Measurements from ENCODE around the gene GMPPA.

The GMPPA gene

DNA sequence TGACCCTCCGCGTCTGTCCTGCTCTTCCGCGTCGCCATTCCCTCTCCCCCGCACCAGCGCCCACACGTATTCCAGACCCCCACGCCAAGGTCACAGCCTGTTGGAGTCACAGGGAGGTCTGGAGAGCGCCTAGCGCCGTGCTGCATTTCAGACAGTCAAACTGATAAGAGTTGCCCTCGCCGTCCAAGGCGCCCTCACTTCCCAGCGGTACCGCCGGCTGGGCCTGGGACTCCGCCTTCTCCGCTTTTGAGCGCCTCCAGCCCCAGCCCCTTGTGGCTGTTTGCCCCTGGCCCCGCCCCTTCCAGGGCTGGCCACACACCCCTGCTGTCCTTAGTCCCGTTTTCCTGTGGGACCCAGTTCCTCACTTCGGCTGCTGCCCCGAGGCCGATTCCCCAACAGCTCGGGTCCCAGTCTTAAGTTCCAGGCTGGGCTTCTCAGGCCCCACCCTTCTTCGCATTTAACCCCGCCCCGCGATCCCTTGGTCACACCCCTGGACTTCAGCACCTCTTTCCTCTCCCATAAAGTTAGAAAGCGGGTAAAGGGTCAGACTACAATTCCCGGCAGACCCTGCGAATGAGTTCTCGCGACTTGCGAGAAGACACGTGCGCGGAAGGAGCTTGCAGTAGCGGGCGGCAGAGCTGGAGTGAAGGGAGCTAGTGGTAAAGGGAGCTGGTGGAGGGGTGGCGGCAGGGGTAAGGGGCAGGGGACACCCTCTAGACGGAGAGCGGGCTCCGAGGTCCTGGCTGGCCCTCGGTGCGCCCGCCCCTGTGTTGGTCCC, at the start of gene GMPPA:
Gene GMPPA (plus strand): TSS at position 612 of the 778 bp plus-strand sequence. CDS start 1,085 bp downstream, outside the sequence.
- DNase-seq, result peak; percentile 89

DNA sequence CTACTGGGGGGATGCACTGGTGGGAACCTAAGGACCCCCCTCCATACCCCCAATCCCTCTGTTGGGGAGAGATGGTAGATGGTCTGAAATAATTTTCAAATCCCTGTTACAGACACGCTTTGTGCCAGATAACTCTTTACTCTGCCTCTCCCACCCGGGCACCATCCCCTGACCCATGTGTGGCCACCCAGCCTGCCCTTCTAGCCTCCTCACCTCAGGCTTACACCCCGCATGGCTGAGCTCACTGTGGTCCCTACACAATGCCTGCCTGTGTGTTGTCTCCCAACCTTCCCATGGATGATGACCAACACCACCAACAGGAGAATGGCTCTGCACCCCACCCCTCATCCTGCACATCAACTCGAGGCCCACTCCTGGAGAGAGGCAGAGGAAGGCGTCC, 49.1 kb upstream of the GMPPA start:
- DNase-seq, result no peak

DNA sequence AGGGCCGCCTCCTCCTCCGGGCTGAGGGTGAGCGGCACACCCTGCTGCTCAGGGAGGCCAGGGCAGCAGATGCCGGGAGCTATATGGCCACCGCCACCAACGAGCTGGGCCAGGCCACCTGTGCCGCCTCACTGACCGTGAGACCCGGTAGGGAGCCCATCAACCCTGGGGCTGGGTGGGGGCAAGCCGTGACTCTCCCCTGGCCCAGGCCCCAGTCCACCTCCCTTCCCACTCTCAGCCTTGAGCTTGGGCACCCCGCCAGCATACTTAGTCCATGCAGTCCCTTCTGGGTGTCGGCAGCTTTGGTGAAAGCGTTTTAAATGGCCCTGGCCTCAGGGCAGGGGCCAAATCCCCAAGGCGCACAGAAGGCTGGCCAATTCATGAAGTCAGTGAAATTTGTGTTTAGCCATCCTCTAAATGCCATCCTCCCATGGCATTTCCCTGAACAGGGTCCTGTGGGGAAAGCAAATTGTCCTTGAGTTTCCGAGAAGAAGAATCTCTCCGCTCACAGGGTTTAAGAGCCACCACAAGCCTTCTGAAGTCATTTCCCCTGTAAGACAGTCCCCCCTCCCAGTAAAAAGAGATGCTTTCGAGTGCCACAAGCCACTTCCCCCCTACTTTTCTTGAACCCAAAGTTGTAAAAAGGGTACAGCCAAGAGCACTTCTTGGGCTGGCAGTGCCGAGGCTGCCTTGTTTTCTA, 46.9 kb upstream of the GMPPA start:
- no peak for DNase-seq

DNA sequence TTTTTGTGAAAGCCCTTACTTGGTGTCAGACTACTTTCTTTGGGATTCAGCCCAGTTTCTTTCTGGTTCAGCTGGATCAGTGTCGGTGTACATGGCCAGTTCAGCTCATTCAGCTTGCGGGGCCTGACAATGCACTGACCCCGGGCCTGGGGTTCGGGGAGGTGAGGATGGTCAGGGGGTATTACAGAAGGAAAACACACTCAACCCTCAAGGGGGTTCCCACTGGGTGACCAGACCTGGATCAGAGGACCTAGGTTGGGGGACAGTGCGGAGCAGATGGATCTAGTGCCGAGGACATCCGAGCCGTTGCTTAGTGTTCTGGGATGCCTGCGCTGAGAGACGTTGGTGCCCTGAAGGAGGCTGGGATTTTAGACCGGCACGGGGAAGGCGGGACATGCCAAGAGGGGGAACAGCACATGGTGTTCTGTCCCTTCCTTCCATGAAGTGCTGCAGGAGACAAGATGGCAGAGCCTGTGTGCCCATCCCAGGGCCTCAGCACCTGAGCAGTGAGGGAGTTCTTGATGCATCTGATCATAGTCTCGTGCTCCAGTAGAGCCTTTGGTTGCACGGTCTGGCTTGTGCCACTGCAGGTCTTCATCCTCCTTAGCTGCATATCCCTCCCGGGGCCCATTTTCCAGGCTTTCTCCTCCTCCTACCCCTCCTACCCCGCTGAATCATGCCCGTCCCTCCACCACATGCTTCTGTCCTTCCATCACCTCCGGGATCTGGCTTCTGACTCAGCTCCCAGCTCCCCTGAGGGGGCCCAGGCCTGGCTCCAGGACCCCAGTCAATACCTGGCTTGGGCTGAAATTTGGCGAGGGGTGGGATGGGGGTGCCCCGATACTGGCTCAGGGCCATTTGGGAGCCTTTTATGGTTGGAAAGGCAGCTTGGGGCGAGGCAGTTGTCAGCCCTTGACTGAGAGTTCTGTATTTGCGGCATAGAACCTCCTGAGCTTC, 46.1 kb upstream of the GMPPA start:
- DNase-seq, result no peak

- DNase-seq, result no peak
Observed at GRCh38 chr2:219453671-219454590, 44.8 kb upstream of the GMPPA start.

DNA sequence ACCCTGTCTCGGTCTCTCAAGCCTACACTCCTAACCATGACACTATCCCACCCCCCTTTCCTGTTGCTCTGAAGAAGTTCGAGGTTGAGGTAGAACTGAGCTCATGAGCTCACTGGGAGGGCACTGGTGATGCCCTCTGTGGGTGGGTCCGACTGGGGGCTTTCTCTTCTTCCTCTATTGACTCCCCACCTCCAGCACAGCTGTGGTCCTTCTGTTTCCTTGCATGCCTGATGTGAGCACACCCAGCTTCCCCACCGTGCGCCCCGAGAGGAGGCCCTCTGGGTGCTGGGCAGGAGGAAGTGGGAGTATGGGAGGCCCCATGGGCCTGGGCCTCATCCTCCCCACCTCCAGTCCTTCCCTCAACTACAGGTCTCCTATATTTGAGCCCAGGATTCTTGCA, 43.1 kb upstream of the GMPPA start:
- DNase-seq, result no peak

DNA sequence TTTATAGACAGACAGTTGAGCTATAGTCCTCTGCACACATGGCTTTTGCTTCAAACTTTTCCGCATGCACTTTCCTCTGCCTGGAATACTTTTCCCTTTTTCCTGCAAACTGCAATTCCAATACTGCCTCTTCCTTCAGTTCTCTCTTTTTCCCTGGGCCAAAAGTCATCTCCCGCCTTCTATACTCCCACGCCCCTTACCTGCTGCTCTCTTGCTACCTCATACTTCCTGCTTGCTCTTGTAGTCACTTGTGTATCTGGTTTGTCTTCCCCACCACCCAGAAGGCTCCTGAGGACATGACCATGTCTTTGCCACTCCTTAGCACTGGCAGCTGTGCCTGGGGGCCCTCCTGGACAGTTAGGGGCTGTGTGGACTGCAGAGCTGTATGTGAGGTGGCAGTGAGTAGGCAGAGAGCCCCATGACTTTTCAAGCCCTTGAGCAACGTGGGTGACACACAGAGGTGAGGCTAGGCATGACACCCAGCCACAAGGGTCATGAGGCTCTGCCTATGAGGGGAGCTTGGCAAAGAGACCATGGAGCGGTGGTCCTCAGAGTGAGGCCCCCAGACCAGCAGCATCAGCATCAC, 40.8 kb upstream of the GMPPA start:
- DNase-seq, result no peak

GRCh38 chr2:219458996-219459395, 39.7 kb upstream of the GMPPA start:
- DNase-seq, result no peak

GRCh38 chr2:219459460-219460311, 39.0 kb upstream of the GMPPA start:
- peak; percentile 55 for DNase-seq

GRCh38 chr2:219460424-219460926, 38.2 kb upstream of the GMPPA start:
- DNase-seq, result no peak

- no peak for DNase-seq
Observed at GRCh38 chr2:219461047-219461514, 37.6 kb upstream of the GMPPA start.

GRCh38 chr2:219461669-219462068, 37.0 kb upstream of the GMPPA start:
- no peak for DNase-seq

- DNase-seq, result no peak
Observed at GRCh38 chr2:219462349-219462748, 36.3 kb upstream of the GMPPA start.

DNA sequence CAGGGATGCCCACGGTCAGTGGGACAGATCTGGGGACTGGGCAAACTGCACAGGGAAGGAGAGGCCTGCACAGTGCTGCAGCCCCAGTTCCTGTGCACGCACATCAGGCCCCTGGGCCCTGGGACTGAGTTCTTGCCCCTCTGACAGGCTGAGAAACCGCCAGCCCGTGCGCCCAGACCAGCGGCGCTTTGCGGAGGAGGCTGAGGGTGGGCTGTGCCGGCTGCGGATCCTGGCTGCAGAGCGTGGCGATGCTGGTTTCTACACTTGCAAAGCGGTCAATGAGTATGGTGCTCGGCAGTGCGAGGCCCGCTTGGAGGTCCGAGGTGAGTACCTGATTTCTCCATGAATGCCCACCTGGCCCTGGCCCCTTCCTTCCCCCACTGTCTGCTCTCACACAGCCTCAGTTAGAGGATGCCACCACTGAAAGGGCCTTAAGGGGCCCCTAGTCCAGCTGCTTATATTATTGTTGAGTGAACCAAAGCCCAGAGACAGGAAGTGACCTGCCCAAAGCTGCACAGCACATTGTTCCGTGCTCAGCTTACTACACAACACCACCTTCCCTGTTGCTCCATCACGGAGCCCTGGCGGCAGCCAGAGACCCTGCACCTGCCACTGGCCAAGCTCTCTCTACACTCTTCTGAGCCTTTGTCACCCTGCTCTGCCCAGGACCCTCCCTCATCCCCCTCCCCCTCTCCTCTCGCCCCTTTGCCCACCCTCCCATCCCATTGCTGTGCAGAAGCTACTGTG, 34.2 kb upstream of the GMPPA start:
- DNase-seq, result no peak

DNA sequence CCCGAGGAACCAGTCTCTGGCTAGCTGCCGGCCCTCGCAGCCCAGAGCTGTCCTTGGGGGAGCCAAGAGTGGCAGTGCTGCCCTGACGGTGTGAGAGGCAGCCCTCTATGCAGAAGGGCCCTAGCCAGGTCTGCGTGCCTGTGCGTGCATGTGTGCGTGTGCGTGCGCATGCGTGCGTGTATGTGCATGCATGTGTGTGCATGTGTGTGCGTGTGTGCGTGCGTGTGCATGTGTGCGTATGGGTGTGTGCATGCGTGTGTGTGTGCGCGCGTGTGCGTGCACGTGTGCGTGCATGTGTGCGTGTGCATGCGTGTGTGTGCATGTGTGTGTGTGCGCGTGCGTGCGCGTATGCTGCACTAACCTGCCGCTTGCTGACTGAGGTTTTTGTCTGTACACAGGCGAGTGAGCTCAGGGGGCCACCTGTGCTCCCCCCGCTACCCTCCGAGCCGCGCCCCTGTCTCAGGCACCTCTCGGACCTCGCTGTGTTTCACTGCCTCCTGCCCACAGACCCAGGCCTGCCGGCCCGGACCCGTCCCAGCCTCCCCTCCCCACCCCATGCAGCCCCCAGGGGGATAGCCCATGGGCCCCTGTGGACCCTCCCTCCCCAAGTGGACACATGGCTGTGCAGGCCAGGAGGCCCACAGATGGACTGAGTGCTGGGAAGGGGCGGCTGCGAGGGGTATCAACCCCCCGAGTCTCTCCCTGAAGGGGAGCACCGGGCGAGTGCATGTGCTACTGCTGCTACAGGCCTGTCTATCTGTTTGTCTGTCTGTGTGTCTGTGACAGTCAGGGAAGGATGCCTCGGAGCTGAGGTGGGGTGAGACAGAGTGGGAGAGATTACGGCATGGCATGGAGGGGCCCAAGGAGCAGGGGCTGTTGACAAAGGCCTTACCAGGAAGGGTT, 32.8 kb upstream of the GMPPA start:
- DNase-seq, result no peak

GRCh38 chr2:219466816-219467735, 31.6 kb upstream of the GMPPA start:
- no peak for DNase-seq

DNA sequence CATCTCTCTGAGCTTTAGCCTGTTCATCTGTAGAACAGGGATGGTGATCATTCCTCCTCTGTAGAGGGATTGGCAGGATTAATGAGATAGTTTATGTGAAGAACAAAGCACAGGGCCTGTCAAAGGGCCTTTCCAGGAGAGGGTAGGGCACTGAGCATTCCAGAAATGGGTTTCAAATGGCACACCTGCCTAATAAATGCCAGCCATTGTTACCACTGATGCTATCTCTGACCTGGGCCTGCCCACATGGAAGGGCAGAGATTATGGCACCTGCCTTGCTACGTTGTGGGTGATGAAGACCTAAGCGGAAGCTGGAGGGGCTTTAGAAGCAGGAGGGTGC, 31.0 kb upstream of the GMPPA start:
- no peak for DNase-seq
